Activated B cell treated with CpG ODN at 0.5 μM for 24 hours (primary cell): ENCODE measurements around the gene CCDC34. TPM values are rescaled to one million over a fixed set of nuclear protein-coding genes. Genes with fewer than 3 reads are reported as not detected.

Experiments used
- ATAC-seq: fragments of 200-7000 bp; cut with Tn5 transposase; one replicate; pipeline ENCODE4 v1.10.0; 2021; ENCODE audit warnings: low read depth, mild to moderate bottlenecking, moderate library complexity
- CTCF ChIA-PET: fragments of 350-600 bp; sonication (Branson Sonifier 250); formaldehyde crosslinking; loops from one replicate; lab custom pipeline; 2021; ENCODE audit warnings: antibody characterized with exemption; lab: Charles Lee
- POLR2A ChIA-PET: fragments of 350-600 bp; sonication (Branson Sonifier 250); formaldehyde crosslinking; loops from one replicate; lab custom pipeline; 2021; ENCODE audit warnings: antibody characterized with exemption; lab: Charles Lee
- DNase-seq: peaks from one replicate; pipeline ENCODE4 v3.0.0; 2022
- H3K27ac Mint-ChIP-seq: one replicate; pipeline ENCODE4 v1.8.0; 2020; ENCODE audit warnings: mixed read lengths
- H3K27me3 Mint-ChIP-seq: one replicate; pipeline ENCODE4 v1.8.0; 2021; ENCODE audit warnings: mixed read lengths
- H3K36me3 Mint-ChIP-seq: one replicate; pipeline ENCODE4 v1.8.0; 2021; ENCODE audit warnings: low read depth, mixed read lengths
- H3K4me1 Mint-ChIP-seq: one replicate; pipeline ENCODE4 v1.8.0; 2021; ENCODE audit warnings: mixed read lengths
- H3K4me3 Mint-ChIP-seq: one replicate; pipeline ENCODE4 v1.8.0; 2020; ENCODE audit warnings: mild to moderate bottlenecking, mixed read lengths
- H3K9me3 Mint-ChIP-seq: one replicate; pipeline ENCODE4 v1.8.0; 2020; ENCODE audit warnings: mixed read lengths
- CTCF ChIP-seq: fragments of 200-600 bp; IDR thresholded peaks from one replicate; pipeline ENCODE4 v1.8.0; 2022; ENCODE audit warnings: antibody characterized with exemption, mild to moderate bottlenecking
- intact Hi-C: fragments of 100-400 bp; cut with micrococcal nuclease; formaldehyde crosslinking; loops from one replicate; pipeline ENCODE4 v1.15.1; 2024
- total RNA-seq: library from RNA; stranded (reverse); gene quantifications from 2 replicates; pipeline ENCODE4 v1.2.3, GENCODE V29; 2022

CCDC34 gene
- total RNA-seq, 1 donor from 2014 or later = 3.7 TPM

GRCh38 chr11:27356624-27357222 is 6.3 kb downstream of the CCDC34 start:
- intact Hi-C loops = no loop called here
- Mint-ChIP-seq H3K27ac (no peak overlapping the region), H3K4me1 (no peaks in the 10 kb centered on the region), H3K9me3 (no peaks in the 10 kb centered on the region), H3K36me3 (no peaks in the 10 kb centered on the region), H3K4me3 (no peak overlapping the region), H3K27me3 (no peaks in the 10 kb centered on the region)
- DNase-seq (no peak), ATAC-seq (no peak)
- ChIA-PET POLR2A (no interaction called here), CTCF (no interaction called here)
- TF ChIP-seq CTCF = no peak

- DNase-seq = no peak
- no peaks in the 10 kb centered on the region for H3K9me3 Mint-ChIP-seq
- intact Hi-C loops = no loop called here
- no peak overlapping the region for H3K4me3 Mint-ChIP-seq
- H3K27me3 Mint-ChIP-seq = no peaks in the 10 kb centered on the region
- H3K36me3 Mint-ChIP-seq = no peaks in the 10 kb centered on the region
- no peak for TF ChIP-seq CTCF
- H3K27ac Mint-ChIP-seq = no peak overlapping the region
- ATAC-seq = no peak
- POLR2A ChIA-PET = no interaction called here
- no peaks in the 10 kb centered on the region for H3K4me1 Mint-ChIP-seq
- CTCF ChIA-PET = no interaction called here
Observed at GRCh38 chr11:27355575-27356104, 7.4 kb downstream of the CCDC34 start.

- intact Hi-C loops = no loop called here
- no peak for TF ChIP-seq CTCF
- CTCF ChIA-PET = no interaction called here
- Mint-ChIP-seq H3K4me3 (no peak overlapping the region), H3K36me3 (peaks cover 5% of the 10 kb centered on the region), H3K27me3 (no peaks in the 10 kb centered on the region), H3K4me1 (no peaks in the 10 kb centered on the region), H3K9me3 (no peaks in the 10 kb centered on the region), H3K27ac (no peak overlapping the region)
- DNase-seq = no peak
- ATAC-seq = no peak
- POLR2A ChIA-PET = no interaction called here
Observed at GRCh38 chr11:27354359-27354965, 8.6 kb downstream of the CCDC34 start.

- POLR2A ChIA-PET = no interaction called here
- Mint-ChIP-seq H3K4me1 (no peaks in the 10 kb centered on the region), H3K27ac (no peak overlapping the region), H3K36me3 (peaks cover 5% of the 10 kb centered on the region), H3K4me3 (no peak overlapping the region), H3K27me3 (no peaks in the 10 kb centered on the region), H3K9me3 (no peaks in the 10 kb centered on the region)
- DNase-seq (no peak), ATAC-seq (no peak)
- intact Hi-C loops = no loop called here
- CTCF ChIA-PET = no interaction called here
- no peak for TF ChIP-seq CTCF
Observed at GRCh38 chr11:27353593-27354358, 9.2 kb downstream of the CCDC34 start.

GRCh38 chr11:27352781-27353180 is 10.2 kb downstream of the CCDC34 start:
- no peaks in the 10 kb centered on the region for H3K9me3 Mint-ChIP-seq
- no peaks in the 10 kb centered on the region for H3K4me1 Mint-ChIP-seq
- intact Hi-C loops = no loop called here
- ChIA-PET CTCF (no interaction called here), POLR2A (interaction anchor here (0.7 kb wide), 1 partner anchor 23 kb away, joined by 3 read pairs; no protein-coding TSS in a partner anchor)
- H3K4me3 Mint-ChIP-seq = no peak overlapping the region
- peaks cover 5% of the 10 kb centered on the region for H3K36me3 Mint-ChIP-seq
- no peak overlapping the region for H3K27ac Mint-ChIP-seq
- no peak for TF ChIP-seq CTCF
- ATAC-seq (no peak), DNase-seq (no peak)
- no peaks in the 10 kb centered on the region for H3K27me3 Mint-ChIP-seq
